Osteocyte (in vitro differentiated cells): ENCODE measurements around the gene GALNTL6. TPM values are rescaled to one million over a fixed set of nuclear protein-coding genes. Genes with fewer than 3 reads are reported as not detected.
A peak's percentile ranks its signal among the peaks of the same experiment; 100 is the strongest.

Experiments used
- DNase-seq: peaks from one replicate; pipeline ENCODE4 v3.0.0; 2021; ENCODE audit warnings: mixed read lengths; ENCODE audit not compliant: unreplicated experiment; ENCODE audit errors: extremely low spot score
- H3K27ac Mint-ChIP-seq: one replicate; pipeline ENCODE4 v1.8.0; 2021; ENCODE audit warnings: mild to moderate bottlenecking, mixed read lengths; ENCODE audit not compliant: unreplicated experiment
- H3K27me3 Mint-ChIP-seq: one replicate; pipeline ENCODE4 v1.8.0; 2021; ENCODE audit warnings: mixed read lengths; ENCODE audit not compliant: unreplicated experiment
- H3K36me3 Mint-ChIP-seq: one replicate; pipeline ENCODE4 v1.8.0; 2021; ENCODE audit warnings: mixed read lengths; ENCODE audit not compliant: unreplicated experiment
- H3K4me1 Mint-ChIP-seq: one replicate; pipeline ENCODE4 v1.8.0; 2021; ENCODE audit warnings: mixed read lengths; ENCODE audit not compliant: unreplicated experiment
- H3K4me3 Mint-ChIP-seq: one replicate; pipeline ENCODE4 v1.8.0; 2021; ENCODE audit warnings: mild to moderate bottlenecking, moderate library complexity, mixed read lengths; ENCODE audit not compliant: unreplicated experiment
- H3K9me3 Mint-ChIP-seq: one replicate; pipeline ENCODE4 v1.8.0; 2021; ENCODE audit warnings: mixed read lengths; ENCODE audit not compliant: unreplicated experiment
- long read RNA-seq: library from polyadenylated mRNA; unstranded; transcript quantifications from one replicate; pipeline ENCODE4 v2.0.0, GENCODE V29; 2021
- total RNA-seq: library from RNA; stranded (reverse); gene quantifications from 2 replicates; pipeline ENCODE4 v1.2.1, GENCODE V29; 2021
- TF ChIP-seq, protein P1 (sequence below): fragments of 200-600 bp; sonication (generic); IDR thresholded peaks from 2 replicates; pipeline ENCODE4 v1.5.0; 2021; ENCODE audit warnings: antibody characterized with exemption, mild to moderate bottlenecking, moderate library complexity

The GALNTL6 gene
- not detected in 2 replicates for total RNA-seq
- long read RNA-seq, partial matches to known transcripts = 0 of 1 reads
- long read RNA-seq, other reads (novel, unspliced or antisense) = 0 of 1 reads

DNA sequence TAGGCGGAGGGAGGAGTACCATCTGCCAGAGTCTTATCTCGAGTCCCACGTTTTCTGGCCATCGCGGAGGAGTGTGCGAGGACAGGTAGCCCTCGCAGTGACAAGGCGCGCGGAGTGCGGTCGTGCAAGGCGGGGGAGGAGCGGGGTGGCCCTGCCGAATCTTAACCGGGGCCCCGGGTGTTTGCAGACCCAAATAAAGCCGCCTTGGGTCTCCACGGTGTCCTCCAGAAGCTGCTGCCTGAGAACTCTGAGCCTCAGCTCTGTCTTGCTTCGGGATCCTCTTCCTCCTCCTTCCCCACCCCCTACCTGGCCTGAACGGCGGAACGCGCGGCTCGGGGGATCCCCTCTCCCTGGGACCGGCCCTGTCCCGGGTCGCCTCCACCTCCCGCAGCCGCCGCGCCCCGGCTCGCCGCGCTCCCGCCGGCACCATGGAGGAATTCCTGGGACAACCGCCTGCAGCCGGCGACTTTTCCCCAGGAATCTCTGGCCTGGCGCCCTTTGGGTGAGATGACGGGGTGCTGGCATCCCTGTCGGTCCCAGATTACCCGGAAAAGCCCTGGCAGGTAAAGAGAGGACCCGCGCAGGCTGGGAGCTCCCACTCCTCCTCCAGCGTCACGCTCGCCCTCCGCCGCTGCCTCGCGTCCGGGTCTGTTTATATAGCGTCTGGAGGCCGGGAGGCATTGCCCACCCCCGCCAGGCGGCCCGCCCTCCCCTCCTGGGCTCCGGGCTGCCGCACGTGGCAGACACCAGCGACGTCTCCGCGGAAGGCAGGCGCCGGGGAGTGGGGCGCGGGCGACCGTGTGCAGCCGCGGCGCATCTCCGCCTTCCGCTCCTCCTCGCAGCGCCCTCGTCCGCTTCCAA is at the start of gene GALNTL6:
Gene GALNTL6 (plus strand): TSS at position 740 of the 861 bp plus-strand sequence.
- TF ChIP-seq, protein P1, sequence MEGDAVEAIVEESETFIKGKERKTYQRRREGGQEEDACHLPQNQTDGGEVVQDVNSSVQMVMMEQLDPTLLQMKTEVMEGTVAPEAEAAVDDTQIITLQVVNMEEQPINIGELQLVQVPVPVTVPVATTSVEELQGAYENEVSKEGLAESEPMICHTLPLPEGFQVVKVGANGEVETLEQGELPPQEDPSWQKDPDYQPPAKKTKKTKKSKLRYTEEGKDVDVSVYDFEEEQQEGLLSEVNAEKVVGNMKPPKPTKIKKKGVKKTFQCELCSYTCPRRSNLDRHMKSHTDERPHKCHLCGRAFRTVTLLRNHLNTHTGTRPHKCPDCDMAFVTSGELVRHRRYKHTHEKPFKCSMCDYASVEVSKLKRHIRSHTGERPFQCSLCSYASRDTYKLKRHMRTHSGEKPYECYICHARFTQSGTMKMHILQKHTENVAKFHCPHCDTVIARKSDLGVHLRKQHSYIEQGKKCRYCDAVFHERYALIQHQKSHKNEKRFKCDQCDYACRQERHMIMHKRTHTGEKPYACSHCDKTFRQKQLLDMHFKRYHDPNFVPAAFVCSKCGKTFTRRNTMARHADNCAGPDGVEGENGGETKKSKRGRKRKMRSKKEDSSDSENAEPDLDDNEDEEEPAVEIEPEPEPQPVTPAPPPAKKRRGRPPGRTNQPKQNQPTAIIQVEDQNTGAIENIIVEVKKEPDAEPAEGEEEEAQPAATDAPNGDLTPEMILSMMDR = no peak
- Mint-ChIP-seq H3K36me3 (no peaks in the 10 kb centered on the region), H3K27me3 (peaks cover 37% of the 10 kb centered on the region), H3K4me1 (peaks cover 17% of the 10 kb centered on the region), H3K9me3 (no peaks in the 10 kb centered on the region), H3K4me3 (peak within 1 kb of the TSS; percentile 81), H3K27ac (no peak within 1 kb of the TSS)
- no peak for DNase-seq

DNA sequence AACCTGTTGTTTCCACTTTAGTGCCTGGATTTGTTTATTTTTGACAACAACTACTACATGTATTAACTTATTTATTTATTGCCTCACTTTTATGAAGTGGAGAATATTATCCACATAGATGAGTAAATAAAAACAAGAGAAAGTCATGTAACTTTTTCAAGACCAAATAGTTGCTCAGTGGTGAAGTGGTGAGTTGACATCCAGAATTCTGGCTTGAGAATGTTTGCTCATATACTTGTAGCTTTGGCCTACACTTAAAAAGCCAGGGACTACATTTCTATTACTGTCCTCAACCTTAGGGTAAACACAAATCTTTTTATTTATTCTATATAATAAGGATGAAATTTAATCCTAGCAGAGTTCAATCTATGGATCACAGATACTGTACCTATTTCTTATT is 47.7 kb upstream of the GALNTL6 start:
- Mint-ChIP-seq H3K4me1 (no peaks in the 10 kb centered on the region), H3K4me3 (no peak overlapping the region), H3K36me3 (no peaks in the 10 kb centered on the region), H3K9me3 (peaks cover 15% of the 10 kb centered on the region), H3K27me3 (no peaks in the 10 kb centered on the region), H3K27ac (no peak overlapping the region)
- TF ChIP-seq, protein P1 = no peak
- no peak for DNase-seq

DNA sequence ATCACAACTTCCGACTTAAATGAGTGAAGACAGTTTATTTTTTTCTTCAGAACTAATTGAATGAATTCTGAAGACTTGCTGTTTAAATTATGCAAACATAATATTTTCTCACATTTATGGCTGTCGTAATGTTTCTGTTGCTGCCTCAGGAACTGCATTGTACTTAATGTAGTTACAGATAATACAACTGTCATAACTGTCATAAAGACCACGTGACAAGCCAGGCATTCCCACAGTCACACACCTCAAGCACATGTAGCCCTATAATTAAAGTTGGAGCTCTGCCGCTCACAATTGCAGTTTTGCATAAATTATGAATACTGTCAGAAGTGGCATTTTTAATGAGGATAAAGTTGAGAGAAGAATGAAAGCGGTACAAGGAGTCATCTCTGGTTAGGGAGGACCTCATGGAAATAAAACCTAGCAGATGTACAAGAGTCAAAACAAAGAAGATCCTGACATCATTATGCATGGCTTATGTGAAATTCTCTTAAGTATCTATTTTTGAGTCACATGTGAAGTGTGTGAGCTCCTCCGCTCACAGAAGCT is 38.5 kb upstream of the GALNTL6 start:
- no peak overlapping the region for H3K27ac Mint-ChIP-seq
- DNase-seq = no peak
- no peak overlapping the region for H3K4me3 Mint-ChIP-seq
- no peaks in the 10 kb centered on the region for H3K4me1 Mint-ChIP-seq
- H3K9me3 Mint-ChIP-seq = no peaks in the 10 kb centered on the region
- no peaks in the 10 kb centered on the region for H3K27me3 Mint-ChIP-seq
- TF ChIP-seq, protein P1 = no peak
- H3K36me3 Mint-ChIP-seq = no peaks in the 10 kb centered on the region

DNA sequence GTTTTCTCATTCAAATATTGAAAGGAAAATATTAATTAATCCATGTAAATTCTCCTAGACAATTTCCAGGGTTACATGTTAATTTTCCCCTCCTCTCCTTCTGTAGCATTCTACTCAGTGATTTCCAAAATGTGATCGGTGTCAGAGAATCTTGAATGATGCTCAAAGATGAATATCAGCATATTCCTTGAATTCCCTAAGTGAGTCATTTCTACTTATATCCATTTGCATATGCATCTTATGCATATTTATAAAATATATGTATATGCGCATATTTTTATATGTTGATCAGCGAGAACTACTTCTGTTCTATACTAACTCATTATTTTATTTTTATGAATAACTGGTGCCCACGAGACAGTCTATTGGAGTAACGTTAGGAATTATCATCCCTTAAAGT is 33.9 kb upstream of the GALNTL6 start:
- H3K36me3 Mint-ChIP-seq = no peaks in the 10 kb centered on the region
- H3K27ac Mint-ChIP-seq = no peak overlapping the region
- H3K27me3 Mint-ChIP-seq = no peaks in the 10 kb centered on the region
- H3K4me3 Mint-ChIP-seq = no peak overlapping the region
- TF ChIP-seq, protein P1 = no peak
- DNase-seq = no peak
- H3K4me1 Mint-ChIP-seq = no peaks in the 10 kb centered on the region
- peaks cover 16% of the 10 kb centered on the region for H3K9me3 Mint-ChIP-seq

DNA sequence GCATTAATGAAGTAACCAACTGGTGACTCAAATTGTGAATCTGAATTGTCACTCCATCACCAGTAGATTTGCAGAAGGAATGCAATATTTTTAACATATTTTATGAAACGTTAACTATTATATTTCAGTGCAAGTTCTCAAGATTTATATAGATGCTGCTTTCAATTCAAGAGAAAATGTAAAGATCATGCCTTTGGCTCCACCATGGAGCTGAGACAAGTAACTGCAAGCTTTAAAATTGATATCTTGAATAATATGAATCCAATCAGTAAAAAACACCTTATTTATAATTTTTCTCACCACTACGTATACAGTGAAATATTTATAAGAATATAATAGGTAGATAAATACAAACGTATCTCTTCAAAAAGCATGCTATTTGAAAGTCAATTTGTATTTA is 27.8 kb upstream of the GALNTL6 start:
- no peak for DNase-seq
- Mint-ChIP-seq H3K27ac (no peak overlapping the region), H3K9me3 (peaks cover 16% of the 10 kb centered on the region), H3K4me3 (no peak overlapping the region), H3K4me1 (no peaks in the 10 kb centered on the region), H3K27me3 (no peaks in the 10 kb centered on the region), H3K36me3 (no peaks in the 10 kb centered on the region)
- TF ChIP-seq, protein P1 = peak; percentile 37
